DMS79 treated with DMSO at 0.1 percent for 48 hours (cell line): ENCODE data around the gene ADGRG3.
"Not testable (repeated sequence)": the region's sequence is repeated elsewhere in the genome, so short reads cannot be mapped to it uniquely, and the experiment has no call there.

Experiments
- DNase-seq: peaks from one replicate; lab custom pipeline; 2025; lab: John Stamatoyannopoulos, UW

Gene ADGRG3

DNA sequence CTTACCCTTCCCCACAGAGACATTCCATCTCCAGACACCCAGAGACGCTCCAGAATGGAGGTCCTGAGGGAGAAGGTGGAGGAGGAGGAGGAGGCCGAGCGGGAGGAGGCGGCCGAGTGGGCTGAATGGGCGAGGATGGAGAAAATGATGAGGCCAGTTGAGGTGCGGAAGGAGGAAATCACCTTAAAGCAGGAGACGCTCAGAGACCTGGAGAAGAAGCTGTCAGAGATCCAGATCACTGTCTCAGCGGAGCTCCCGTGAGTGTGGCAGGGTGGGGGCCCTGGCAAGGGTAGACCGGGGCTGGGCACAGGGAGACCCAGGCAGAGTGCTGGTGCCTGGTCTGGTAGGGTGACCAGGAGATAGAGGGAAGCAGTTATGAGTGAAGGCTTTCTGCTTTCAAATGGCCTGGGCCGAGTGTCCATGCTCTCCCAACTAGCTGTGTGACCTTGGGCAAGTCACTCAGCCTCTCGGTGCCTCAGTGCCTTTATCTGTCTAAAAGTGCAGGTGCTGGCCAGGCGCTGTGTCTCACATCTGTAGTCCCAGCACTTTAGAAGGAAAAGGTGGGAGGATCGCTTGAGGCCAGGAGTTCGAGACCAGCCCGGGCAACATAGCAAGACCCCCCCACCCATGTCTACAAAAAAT, 29.9 kb downstream of the ADGRG3 start:
- no peak for DNase-seq

DNA sequence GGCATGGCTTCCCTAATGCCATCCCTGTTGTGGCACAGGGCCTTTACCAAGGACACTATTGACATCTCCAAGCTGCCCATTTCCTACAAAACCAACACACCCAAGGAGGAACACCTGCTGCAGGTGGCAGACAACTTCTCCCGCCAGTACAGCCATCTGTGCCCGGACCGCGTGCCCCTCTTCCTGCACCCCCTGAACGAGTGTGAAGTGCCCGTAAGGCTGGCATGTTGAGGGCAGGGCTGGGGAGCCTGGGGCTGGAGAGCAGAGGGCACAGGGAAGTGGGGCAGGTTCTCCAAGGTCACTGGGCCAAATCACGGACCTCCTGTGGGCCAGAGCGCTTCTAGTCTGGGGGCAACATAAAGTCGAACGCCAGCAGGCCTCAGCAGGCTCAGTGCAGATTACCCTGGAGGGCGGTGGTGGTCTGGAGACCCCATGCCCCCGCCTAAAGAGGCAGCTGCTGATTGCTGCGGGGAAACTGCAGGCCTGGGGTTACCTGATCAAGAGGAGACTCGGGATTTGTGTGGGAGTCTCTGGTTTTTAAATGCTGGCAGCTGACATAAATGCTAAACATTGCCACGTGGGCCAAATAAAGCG, 30.8 kb downstream of the ADGRG3 start:
- DNase-seq = no peak

DNA sequence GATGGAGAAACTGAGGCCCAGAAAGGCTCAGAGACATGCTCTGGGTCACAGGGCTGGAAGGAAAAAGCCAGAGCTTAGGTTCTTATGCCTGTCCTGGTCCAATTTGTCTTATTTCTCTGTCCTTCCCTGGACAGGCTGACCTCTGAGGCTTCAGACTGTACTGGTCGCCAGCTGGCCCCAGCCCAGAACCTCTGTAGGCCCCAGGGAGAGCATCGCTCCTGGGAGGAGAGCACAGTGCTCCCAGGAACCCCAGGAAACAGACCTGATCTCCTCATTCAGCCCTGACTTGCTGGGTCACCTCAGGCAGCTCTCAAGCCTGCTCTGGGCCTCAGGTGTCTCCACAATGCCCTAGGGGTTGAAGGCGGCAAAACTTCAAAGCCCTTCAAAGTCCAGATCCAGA, 31.4 kb downstream of the ADGRG3 start:
- no peak for DNase-seq

DNA sequence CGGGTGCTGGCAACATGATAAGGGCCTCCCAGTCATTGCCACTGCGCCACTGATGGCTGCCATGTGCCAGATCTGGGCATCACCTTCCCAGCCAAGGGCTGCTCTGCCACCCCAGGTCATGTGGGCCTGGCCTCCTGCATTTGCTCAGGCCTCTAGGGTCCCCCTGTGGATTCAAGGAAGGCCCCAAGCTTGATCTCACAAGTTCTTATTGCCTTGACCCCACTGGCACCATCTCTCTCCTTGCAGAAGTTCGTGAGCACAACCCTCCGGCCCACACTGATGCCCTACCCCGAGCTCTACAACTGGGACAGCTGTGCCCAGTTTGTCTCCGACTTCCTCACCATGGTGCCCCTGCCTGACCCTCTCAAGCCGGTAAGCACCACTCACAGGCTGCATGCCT, 31.8 kb downstream of the ADGRG3 start:
- DNase-seq = no peak

DNA sequence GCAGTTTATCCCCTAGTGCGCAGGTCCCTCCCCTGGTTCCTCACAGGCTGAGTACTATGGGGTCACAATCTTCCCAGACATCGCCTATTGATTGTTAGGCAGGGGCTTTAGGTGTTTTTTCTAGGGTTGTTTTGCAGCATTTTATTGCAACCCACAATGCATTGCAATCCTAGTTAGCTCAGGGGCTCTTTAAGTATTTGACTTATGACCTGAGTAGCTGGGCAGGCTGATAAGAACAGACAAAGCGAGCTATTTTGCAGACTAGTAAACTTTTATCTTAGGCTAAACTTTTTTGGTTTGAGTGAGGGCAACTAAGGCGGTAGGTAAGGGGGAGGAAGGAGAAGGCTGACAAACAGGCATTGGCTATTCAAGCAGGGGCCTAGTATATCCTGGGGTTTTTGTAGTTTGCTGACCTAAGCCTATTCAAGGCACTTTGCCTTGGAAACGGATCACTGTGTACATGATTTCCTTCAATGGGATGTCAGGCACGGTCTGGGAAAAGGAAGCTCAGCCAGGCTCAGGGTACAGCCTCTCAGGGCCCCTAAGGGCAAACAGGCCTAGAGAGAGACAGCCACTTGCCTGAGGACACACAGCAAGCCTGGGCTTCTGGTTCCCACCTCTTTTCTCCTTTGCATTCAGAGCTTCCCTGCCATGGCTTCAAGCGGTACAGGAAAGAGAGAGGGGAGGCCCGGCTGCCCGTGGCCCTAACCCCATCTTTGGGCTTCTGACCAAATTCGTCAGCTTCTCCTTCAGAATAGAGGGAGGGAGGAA, 32.9 kb downstream of the ADGRG3 start:
- DNase-seq = no peak

DNA sequence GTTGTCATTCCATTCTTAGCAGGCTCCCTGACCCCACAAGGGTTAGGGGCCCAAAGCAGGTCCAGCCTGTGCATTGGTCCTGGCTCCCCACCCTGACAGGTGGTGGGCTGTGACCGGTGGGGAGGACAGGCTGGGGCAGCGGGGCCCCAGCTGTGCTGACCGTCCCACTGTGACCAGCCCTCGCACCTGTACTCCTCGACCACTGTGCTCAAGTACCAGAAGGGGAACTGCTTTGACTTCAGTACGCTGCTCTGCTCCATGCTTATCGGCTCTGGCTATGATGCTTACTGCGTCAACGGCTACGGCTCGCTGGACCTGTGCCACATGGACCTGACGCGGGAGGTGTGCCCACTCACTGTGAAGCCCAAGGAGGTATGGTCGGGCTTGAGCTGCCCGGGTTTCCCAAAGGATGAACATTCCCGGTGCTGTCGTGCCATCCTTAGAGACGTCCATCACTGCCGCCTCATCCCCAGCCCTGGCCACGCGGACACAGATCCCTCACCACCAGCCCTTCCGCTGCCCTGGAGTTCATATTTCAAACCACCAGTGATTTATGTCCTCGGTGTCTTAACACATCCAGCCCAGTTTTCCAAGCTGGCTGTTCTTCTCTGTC, 33.8 kb downstream of the ADGRG3 start:
- no peak for DNase-seq

DNA sequence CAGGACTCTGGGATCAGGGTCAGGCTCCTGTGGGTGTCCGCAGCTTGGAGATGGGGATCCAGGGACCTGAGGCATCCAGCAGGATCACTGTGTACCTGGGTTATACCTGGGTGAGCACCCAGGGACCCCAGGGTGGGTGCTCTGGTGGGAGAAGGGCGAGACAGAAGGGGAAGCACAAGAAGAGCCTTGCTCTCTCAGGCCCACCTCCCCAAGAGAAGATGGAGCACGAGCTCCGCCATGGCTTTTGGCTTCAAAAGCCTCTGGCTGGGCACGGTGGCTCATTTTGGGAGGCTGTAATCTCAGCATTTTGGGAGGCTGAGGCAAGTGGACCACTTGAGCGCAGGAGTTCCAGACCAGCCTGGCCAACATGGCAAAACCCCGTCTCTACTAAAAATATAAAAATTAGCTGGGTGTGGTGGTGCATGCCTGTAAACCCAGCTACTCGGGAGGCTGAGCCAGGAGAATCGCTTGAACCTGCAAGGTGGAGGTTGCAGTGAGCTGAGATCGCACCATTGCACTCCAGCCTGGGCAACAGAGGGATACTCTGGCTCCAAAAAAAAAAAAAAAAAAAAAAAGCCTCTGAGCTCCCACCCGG, 35.4 kb downstream of the ADGRG3 start:
- DNase-seq = no peak

DNA sequence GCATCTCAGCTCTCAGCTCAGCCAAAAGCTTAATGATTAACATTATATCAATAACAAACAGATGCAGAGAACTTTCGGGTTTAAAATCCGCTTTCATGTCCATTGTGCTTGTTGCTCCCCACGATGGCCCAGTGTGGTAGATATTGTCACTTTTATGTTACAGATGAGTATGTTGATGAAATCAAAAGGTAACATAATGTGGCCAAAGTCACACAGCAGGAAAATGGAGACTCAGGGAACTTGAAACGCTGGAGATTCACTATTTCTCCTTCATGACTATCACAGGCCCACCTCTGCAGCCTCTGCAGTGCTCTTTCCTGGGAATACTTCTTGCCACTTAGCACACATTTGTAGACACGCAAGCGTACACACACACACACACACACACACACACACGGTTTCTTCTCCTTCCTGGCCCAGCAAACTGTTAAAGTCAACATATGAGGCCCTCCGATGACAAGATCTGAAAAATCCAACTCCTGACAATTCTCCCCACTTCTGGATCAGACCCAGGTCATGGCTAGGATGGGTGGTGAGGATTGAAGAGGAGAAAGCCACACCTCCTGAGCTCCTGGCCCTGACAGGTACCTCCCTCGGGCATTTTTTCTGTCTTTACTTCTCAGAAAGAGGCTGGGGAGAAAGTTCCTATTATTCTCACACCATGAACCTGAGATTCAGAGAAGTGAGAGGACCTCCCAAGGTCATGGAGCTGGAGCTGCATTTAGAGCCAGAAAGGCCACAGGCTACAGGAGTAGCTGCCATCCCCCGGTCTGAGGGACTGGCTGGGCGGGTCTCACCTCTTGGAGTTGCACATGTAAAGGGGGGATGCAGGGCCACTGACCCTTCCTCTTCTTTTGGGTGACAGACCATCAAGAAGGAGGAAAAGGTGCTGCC, 36.2 kb downstream of the ADGRG3 start:
- no peak for DNase-seq

DNA sequence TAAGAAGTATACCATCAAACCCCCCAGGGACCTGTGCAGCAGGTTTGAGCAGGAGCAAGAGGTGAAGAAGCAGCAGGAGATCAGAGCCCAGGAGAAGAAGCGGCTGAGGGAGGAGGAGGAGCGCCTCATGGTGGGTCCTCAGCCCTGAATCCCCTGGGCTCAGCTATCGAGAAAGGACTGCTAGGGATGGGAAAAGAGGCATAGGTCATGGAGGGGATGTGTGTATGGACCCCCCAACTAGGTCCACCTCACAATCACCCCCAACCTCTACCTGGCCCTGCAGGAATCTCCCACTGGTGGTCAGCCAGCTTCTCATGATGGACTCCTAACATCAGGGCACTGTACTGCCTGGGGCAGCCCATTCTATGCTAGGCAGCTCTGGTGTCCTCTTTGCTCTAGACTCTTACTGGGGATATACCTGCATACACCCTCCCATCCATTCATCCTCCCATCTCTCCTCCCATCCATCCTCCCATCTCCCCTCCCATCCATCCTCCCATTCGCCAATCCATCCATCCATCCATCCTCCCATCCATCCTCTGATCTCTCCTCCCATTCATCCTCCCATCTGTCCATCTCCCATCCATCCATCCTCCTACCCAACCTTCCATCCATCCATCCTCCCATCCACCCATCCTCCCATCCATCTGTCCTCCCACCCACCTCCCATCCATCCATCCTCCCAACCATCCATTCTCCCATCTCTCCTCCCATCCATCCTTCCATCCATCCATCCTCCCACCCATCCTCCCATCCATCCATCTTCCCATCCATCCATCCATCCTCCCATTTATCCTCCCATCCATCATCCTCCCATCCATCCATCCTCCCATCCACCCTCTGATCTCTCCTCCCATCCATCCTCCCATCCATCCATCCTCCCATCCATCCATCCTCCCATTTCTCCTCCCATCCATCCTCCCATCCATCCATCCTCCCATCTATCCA, 37.1 kb downstream of the ADGRG3 start:
- DNase-seq = no peak

DNA sequence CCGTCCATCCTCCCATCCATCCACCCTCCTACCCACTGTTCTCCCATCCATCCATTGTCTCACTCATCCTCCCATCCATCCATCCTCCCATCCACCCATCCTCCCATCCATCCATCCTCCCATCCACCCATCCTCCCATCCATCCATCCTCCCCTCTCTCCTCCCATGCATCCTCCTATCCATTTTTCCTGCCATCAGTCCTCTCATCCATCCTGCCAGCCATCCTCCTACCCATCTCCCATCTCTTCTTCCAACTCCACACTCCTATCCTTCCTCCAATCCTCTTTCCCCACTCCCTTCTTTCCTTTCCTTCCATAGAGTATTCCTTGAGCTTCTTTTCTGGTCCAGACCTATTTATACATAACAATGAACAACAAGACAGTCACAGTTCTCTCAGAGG, 38.6 kb downstream of the ADGRG3 start:
- DNase-seq = no peak

DNA sequence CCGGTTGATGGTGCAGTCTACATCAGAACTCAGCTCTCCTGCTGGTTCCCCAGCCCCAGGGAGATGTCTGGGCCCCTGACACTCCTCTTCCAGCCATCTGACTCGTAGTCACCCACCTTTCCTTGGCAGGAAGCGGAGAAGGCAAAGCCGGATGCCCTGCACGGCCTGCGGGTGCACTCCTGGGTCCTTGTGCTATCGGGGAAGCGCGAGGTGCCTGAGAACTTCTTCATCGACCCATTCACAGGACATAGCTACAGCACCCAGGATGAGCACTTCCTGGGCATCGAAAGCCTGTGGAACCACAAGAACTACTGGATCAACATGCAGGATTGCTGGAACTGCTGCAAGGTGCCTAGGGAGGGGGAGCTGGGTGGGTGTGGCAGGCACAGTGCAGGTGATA, 39.2 kb downstream of the ADGRG3 start:
- no peak for DNase-seq

DNA sequence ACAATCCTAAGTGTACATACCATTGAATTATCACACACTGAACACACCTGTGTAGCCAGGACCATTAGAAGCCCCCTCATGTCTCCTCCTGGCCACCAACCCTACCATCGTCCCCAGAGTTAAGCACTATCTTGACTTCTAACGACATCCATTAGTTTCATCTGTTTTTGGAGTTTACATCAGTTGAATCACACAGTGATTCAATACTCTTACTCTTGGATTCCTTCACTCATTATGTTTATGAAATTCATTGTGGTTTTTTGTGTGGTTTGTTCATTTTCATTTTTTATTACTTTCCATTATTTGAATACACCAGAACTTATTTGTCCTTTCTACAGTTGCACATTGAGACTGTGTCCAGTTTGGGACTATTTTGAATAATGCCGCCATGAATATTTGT, 40.1 kb downstream of the ADGRG3 start:
- DNase-seq = no peak

DNA sequence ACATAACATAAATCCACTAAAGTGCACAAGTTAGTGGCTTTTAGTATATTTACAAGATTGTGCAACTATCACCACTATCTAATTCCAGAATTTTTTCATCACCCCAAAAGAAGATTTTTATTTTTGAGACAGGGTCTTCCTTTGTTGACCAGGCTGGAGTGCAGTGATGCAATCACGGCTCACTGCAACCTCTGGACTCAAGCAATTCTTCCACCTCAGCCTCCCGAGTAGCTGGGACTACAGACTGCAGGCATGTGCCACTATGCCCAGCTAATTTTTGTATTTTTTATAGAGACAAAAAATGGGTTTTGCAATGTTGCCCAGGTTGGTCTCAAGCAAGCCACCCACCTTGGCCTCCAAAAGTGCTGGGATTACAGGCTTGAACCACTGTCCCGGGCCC, 41.6 kb downstream of the ADGRG3 start:
- no peak for DNase-seq

DNA sequence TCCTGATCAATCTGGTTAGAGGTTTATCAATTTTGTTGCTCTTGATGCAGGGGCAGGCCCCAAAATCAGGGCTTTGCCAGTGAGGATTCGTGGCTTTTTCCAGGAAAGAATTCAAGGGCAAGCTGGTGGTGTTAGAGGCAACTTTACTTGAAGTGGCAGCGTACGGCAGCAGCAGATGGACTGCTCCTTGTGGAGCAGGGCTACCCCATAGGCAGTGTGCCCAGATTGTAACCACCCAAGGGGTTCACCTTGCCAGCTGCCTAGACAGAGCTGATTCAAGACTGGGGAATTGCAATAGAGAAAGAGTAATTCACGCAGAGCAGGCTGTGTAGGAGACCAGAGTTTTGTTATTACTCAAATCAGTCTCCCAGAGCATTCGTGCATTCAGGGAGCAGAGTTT, 43.2 kb downstream of the ADGRG3 start:
- no peak for DNase-seq

DNA sequence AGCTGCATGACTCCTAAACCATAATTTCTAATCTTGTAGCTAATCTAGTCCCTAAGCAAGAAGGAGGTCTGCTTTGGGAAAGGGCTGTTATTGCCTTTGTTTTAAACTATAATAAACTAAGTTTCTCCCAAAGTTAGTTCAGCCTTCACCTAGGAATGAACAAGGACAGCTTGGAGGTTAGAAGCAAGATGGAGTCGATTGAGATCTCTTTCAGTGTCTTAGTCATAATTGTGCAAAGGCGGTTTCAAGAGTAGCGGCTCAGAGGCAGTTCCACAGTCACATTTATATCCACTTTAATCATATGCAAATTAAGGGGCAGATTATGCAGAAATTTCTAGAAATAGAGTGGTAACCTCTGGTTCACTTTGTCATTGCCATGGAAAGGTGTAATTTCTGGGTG, 43.9 kb downstream of the ADGRG3 start:
- DNase-seq = no peak

DNA sequence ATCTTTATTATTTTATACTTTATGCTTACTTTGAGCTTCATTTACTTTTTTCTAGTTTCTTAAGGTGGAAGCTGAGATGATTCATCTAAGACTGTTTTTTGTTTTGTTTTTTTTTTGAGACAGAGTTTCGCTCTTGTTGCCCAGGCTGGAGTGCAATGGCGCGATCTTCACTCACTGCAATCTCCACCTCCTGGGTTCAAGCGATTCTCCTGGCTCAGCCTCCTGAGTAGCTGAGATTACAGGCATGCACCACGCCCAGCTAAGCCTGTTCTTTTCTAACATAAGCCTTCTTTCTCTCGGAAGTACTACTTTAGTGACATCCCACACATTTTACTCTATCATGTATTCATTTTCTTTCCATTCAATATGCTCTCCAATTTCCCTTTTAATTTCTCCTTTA, 44.5 kb downstream of the ADGRG3 start:
- not testable (repeated sequence) for DNase-seq

DNA sequence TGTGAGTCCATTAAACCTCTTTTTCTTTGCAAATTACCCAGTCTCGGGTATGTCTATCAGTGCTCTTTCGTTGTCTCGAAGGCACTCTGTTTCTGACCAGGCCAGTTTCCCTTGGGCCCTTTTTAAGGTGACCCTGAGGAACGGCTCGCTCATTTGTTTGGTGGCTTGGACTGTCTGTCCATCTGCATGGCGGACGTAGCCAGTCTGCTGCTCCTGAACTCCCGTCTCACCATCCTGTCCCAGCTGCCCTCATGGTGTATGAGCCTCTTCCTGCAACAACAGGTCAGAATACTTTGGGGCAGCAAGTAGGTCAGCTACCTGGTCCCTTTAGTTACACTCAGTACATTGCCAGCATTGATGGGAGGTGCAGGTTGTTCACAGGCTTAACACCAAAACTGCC, 45.5 kb downstream of the ADGRG3 start:
- no peak for DNase-seq

DNA sequence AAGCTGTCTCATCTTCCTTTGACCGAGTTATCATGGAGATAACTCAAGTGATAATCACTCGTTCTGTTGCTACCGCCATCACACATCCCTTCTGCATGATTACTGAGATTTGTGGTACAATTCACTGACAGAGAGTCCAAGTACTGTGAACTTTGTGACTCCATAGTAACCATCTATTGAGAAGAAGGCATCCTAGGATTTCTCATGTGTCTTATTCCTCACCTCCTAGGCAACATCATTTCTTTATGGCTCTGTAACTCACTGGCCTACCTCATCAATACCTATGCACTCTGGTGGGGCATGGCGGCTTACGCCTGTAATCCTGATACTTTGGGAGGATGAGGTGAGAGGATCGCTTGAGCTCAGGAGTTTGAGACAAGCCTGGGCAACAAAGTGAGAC, 45.9 kb downstream of the ADGRG3 start:
- no peak for DNase-seq

DNA sequence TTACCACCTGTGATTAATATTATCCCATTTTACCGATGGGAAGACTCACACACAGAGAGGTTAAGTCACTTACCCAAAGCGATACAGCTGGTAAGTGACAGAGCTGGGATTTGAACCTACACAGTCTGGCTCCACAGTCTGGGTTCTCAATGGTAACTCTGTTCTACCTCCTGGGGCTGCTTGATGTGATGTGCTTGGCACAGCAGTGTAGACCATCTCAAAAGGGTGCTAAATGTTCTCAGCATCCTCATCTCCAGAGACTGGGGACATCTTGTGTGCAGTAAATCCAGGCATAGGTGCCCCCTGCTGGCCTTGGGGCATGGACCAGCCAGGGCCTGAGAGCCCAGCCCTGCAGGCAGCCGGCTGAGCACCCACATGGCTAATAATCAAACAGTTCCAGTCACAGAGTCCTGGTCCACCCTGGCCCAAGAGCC, 52.1 kb downstream of the ADGRG3 start:
- no peak for DNase-seq
